GM21529 (cell line): ENCODE data around the gene MARCHF6.
"Not testable (repeated sequence)": the region's sequence is repeated elsewhere in the genome, so short reads cannot be mapped to it uniquely, and the experiment has no call there.

Experiments used
- ATAC-seq: cut with Tn5 transposase; IDR thresholded peaks from one replicate; pipeline ENCODE4 v1.9.1; 2021; ENCODE audit not compliant: unreplicated experiment

Gene MARCHF6

GRCh38 chr5:10348258-10348657, 5.2 kb upstream of the MARCHF6 start:
- no peak for ATAC-seq

GRCh38 chr5:10351199-10351905, 2.1 kb upstream of the MARCHF6 start:
- no peak for ATAC-seq

- no peak for ATAC-seq
These were observed 1.6 kb upstream of the MARCHF6 start for GRCh38 chr5:10351919-10352318.

- ATAC-seq, result no peak
These were observed 860 bp upstream of the MARCHF6 start for GRCh38 chr5:10352430-10353240.

GRCh38 chr5:10354048-10354872, 765 bp downstream of the MARCHF6 start:
- peak; percentile 29 for ATAC-seq

GRCh38 chr5:10355071-10355889, 1.8 kb downstream of the MARCHF6 start:
- ATAC-seq, result peak; percentile 22

- no peak for ATAC-seq
These were observed 5.5 kb downstream of the MARCHF6 start for GRCh38 chr5:10358999-10359398.

- ATAC-seq, result no peak
These were observed 7.2 kb downstream of the MARCHF6 start for GRCh38 chr5:10360686-10361085.

GRCh38 chr5:10363519-10364185, 10.2 kb downstream of the MARCHF6 start:
- no peak for ATAC-seq

GRCh38 chr5:10364186-10364689, 10.7 kb downstream of the MARCHF6 start:
- ATAC-seq, result no peak

- ATAC-seq, result no peak
These were observed 12.3 kb downstream of the MARCHF6 start for GRCh38 chr5:10365782-10366181.

GRCh38 chr5:10366310-10367272, 13.1 kb downstream of the MARCHF6 start:
- no peak for ATAC-seq

- ATAC-seq, result no peak
These were observed 14.1 kb downstream of the MARCHF6 start for GRCh38 chr5:10367579-10367978.

- ATAC-seq, result no peak
These were observed 17.4 kb downstream of the MARCHF6 start for GRCh38 chr5:10370931-10371330.

- not testable (repeated sequence) for ATAC-seq
These were observed 17.9 kb downstream of the MARCHF6 start for GRCh38 chr5:10371369-10371768.

- no peak for ATAC-seq
These were observed 19.5 kb downstream of the MARCHF6 start for GRCh38 chr5:10372726-10373709.
